Measurements from ENCODE around the gene TANC1.

The TANC1 gene

GRCh38 chr2:159080641-159081040 is 112.2 kb downstream of the TANC1 start:
- H3K4me1 ChIP-seq (ENCODE audit: insufficient read depth, low read length), result no peaks in the 10 kb centered on the region
- 98% methylated on average over 6 of the region's 6 CpGs for WGBS
- no peak overlapping the region for H3K4me3 ChIP-seq (ENCODE audit: low read length)
- H3K36me3 ChIP-seq (ENCODE audit: insufficient read depth, low read length), result no peaks in the 10 kb centered on the region
- no peaks in the 10 kb centered on the region for H3K27me3 ChIP-seq (ENCODE audit: insufficient read depth, low read length)
- H3K27ac ChIP-seq (ENCODE audit: low read depth, low read length), result no peak overlapping the region
- no peak overlapping the region for H3K9ac ChIP-seq (ENCODE audit: low read depth, low read length)
- no peaks in the 10 kb centered on the region for H3K9me3 ChIP-seq (ENCODE audit: insufficient read depth, low read depth, low read length)

GRCh38 chr2:159082119-159082518 is 113.7 kb downstream of the TANC1 start:
- H3K4me1 ChIP-seq (ENCODE audit: insufficient read depth, low read length), result no peaks in the 10 kb centered on the region
- 85% methylated on average over 3 of the region's 4 CpGs for WGBS

GRCh38 chr2:159084384-159085370 is 116.2 kb downstream of the TANC1 start:
- 79% methylated on average over 6 of the region's 7 CpGs for WGBS
- no peaks in the 10 kb centered on the region for H3K27me3 ChIP-seq (ENCODE audit: insufficient read depth, low read length)
- H3K27ac ChIP-seq (ENCODE audit: low read depth, low read length), result no peak overlapping the region
- no peaks in the 10 kb centered on the region for H3K9me3 ChIP-seq (ENCODE audit: insufficient read depth, low read depth, low read length)
- H3K36me3 ChIP-seq (ENCODE audit: insufficient read depth, low read length), result no peaks in the 10 kb centered on the region
- no peak overlapping the region for H3K4me3 ChIP-seq (ENCODE audit: low read length)
- no peak overlapping the region for H3K9ac ChIP-seq (ENCODE audit: low read depth, low read length)
- H3K4me1 ChIP-seq (ENCODE audit: insufficient read depth, low read length), result no peaks in the 10 kb centered on the region

More at GRCh38 chr2:159082119-159082518, 113.7 kb downstream of the TANC1 start:
- Histone ChIP-seq H3K9ac (ENCODE audit: low read depth, low read length) (no peak overlapping the region), H3K27ac (ENCODE audit: low read depth, low read length) (no peak overlapping the region), H3K4me3 (ENCODE audit: low read length) (no peak overlapping the region), H3K27me3 (ENCODE audit: insufficient read depth, low read length) (no peaks in the 10 kb centered on the region), H3K36me3 (ENCODE audit: insufficient read depth, low read length) (no peaks in the 10 kb centered on the region), H3K9me3 (ENCODE audit: insufficient read depth, low read depth, low read length) (no peaks in the 10 kb centered on the region)

- Histone ChIP-seq H3K27ac (ENCODE audit: low read depth, low read length) (no peak overlapping the region), H3K36me3 (ENCODE audit: insufficient read depth, low read length) (no peaks in the 10 kb centered on the region), H3K4me1 (ENCODE audit: insufficient read depth, low read length) (no peaks in the 10 kb centered on the region), H3K4me3 (ENCODE audit: low read length) (no peak overlapping the region), H3K27me3 (ENCODE audit: insufficient read depth, low read length) (no peaks in the 10 kb centered on the region), H3K9me3 (ENCODE audit: insufficient read depth, low read depth, low read length) (no peaks in the 10 kb centered on the region), H3K9ac (ENCODE audit: low read depth, low read length) (no peak overlapping the region)
- WGBS, result 85% methylated on average over 1 of the region's 1 CpG
Observed at GRCh38 chr2:159086342-159086741, 117.9 kb downstream of the TANC1 start.

- Histone ChIP-seq H3K27ac (ENCODE audit: low read depth, low read length) (no peak overlapping the region), H3K4me3 (ENCODE audit: low read length) (no peak overlapping the region), H3K27me3 (ENCODE audit: insufficient read depth, low read length) (no peaks in the 10 kb centered on the region), H3K4me1 (ENCODE audit: insufficient read depth, low read length) (no peaks in the 10 kb centered on the region), H3K36me3 (ENCODE audit: insufficient read depth, low read length) (no peaks in the 10 kb centered on the region), H3K9ac (ENCODE audit: low read depth, low read length) (no peak overlapping the region), H3K9me3 (ENCODE audit: insufficient read depth, low read depth, low read length) (no peaks in the 10 kb centered on the region)
- WGBS, result 96% methylated on average over 4 of the region's 4 CpGs
Observed at GRCh38 chr2:159086826-159087225, 118.4 kb downstream of the TANC1 start.

- H3K4me3 ChIP-seq (ENCODE audit: low read length), result no peak overlapping the region
- H3K36me3 ChIP-seq (ENCODE audit: insufficient read depth, low read length), result no peaks in the 10 kb centered on the region
- H3K9me3 ChIP-seq (ENCODE audit: insufficient read depth, low read depth, low read length), result no peaks in the 10 kb centered on the region
- no peak overlapping the region for H3K27ac ChIP-seq (ENCODE audit: low read depth, low read length)
- H3K4me1 ChIP-seq (ENCODE audit: insufficient read depth, low read length), result no peaks in the 10 kb centered on the region
- no peak overlapping the region for H3K9ac ChIP-seq (ENCODE audit: low read depth, low read length)
- WGBS, result 57% methylated on average over 1 of the region's 1 CpG
- no peaks in the 10 kb centered on the region for H3K27me3 ChIP-seq (ENCODE audit: insufficient read depth, low read length)
Observed at GRCh38 chr2:159088906-159089305, 120.5 kb downstream of the TANC1 start.

GRCh38 chr2:159089543-159089942 is 121.1 kb downstream of the TANC1 start:
- Histone ChIP-seq H3K4me3 (ENCODE audit: low read length) (no peak overlapping the region), H3K9ac (ENCODE audit: low read depth, low read length) (no peak overlapping the region), H3K27ac (ENCODE audit: low read depth, low read length) (no peak overlapping the region), H3K36me3 (ENCODE audit: insufficient read depth, low read length) (no peaks in the 10 kb centered on the region), H3K9me3 (ENCODE audit: insufficient read depth, low read depth, low read length) (no peaks in the 10 kb centered on the region), H3K4me1 (ENCODE audit: insufficient read depth, low read length) (no peaks in the 10 kb centered on the region), H3K27me3 (ENCODE audit: insufficient read depth, low read length) (no peaks in the 10 kb centered on the region)
- WGBS, result 93% methylated on average over 3 of the region's 3 CpGs

GRCh38 chr2:159090514-159091201 is 122.2 kb downstream of the TANC1 start:
- WGBS, result 92% methylated on average over 10 of the region's 11 CpGs

GRCh38 chr2:159091381-159091780 is 122.9 kb downstream of the TANC1 start:
- Histone ChIP-seq H3K27ac (ENCODE audit: low read depth, low read length) (no peak overlapping the region), H3K9me3 (ENCODE audit: insufficient read depth, low read depth, low read length) (peaks cover 7% of the 10 kb centered on the region; the same call in 1 of the 2 replicates), H3K36me3 (ENCODE audit: insufficient read depth, low read length) (no peaks in the 10 kb centered on the region), H3K4me3 (ENCODE audit: low read length) (no peak overlapping the region), H3K9ac (ENCODE audit: low read depth, low read length) (no peak overlapping the region), H3K27me3 (ENCODE audit: insufficient read depth, low read length) (no peaks in the 10 kb centered on the region), H3K4me1 (ENCODE audit: insufficient read depth, low read length) (no peaks in the 10 kb centered on the region)
- 91% methylated on average over 2 of the region's 2 CpGs for WGBS

More at GRCh38 chr2:159090514-159091201, 122.2 kb downstream of the TANC1 start:
- no peak overlapping the region for H3K27ac ChIP-seq (ENCODE audit: low read depth, low read length)
- no peak overlapping the region for H3K4me3 ChIP-seq (ENCODE audit: low read length)
- no peak overlapping the region for H3K9ac ChIP-seq (ENCODE audit: low read depth, low read length)
- H3K36me3 ChIP-seq (ENCODE audit: insufficient read depth, low read length), result no peaks in the 10 kb centered on the region
- no peaks in the 10 kb centered on the region for H3K4me1 ChIP-seq (ENCODE audit: insufficient read depth, low read length)
- no peaks in the 10 kb centered on the region for H3K27me3 ChIP-seq (ENCODE audit: insufficient read depth, low read length)
- H3K9me3 ChIP-seq (ENCODE audit: insufficient read depth, low read depth, low read length), result 0 out of 2 replicates have a peak, but pooled peaks cover under 1% of the 10 kb centered on the region

- 94% methylated on average over 4 of the region's 4 CpGs for WGBS
- Histone ChIP-seq H3K4me1 (ENCODE audit: insufficient read depth, low read length) (no peaks in the 10 kb centered on the region), H3K4me3 (ENCODE audit: low read length) (no peak overlapping the region), H3K27me3 (ENCODE audit: insufficient read depth, low read length) (no peaks in the 10 kb centered on the region), H3K27ac (ENCODE audit: low read depth, low read length) (no peak overlapping the region), H3K9ac (ENCODE audit: low read depth, low read length) (no peak overlapping the region), H3K9me3 (ENCODE audit: insufficient read depth, low read depth, low read length) (peaks cover 13% of the 10 kb centered on the region; the same call in 1 of the 2 replicates), H3K36me3 (ENCODE audit: insufficient read depth, low read length) (no peaks in the 10 kb centered on the region)
Observed at GRCh38 chr2:159091976-159092375, 123.5 kb downstream of the TANC1 start.

- Histone ChIP-seq H3K4me3 (ENCODE audit: low read length) (no peak overlapping the region), H3K9me3 (ENCODE audit: insufficient read depth, low read depth, low read length) (peaks cover 13% of the 10 kb centered on the region; the same call in 1 of the 2 replicates), H3K4me1 (ENCODE audit: insufficient read depth, low read length) (no peaks in the 10 kb centered on the region), H3K27me3 (ENCODE audit: insufficient read depth, low read length) (no peaks in the 10 kb centered on the region), H3K9ac (ENCODE audit: low read depth, low read length) (no peak overlapping the region), H3K36me3 (ENCODE audit: insufficient read depth, low read length) (no peaks in the 10 kb centered on the region), H3K27ac (ENCODE audit: low read depth, low read length) (no peak overlapping the region)
- WGBS, result 66% methylated on average over 2 of the region's 2 CpGs
Observed at GRCh38 chr2:159093497-159093896, 125.1 kb downstream of the TANC1 start.

Measured in HUES64 (cell line).